GM10266 (cell line): ENCODE results near the gene ATAD3C.
"Not testable (repeated sequence)": the region's sequence is repeated elsewhere in the genome, so short reads cannot be mapped to it uniquely, and the experiment has no call there.

Source experiments
- DNase-seq: peaks from one replicate; pipeline ENCODE4 v3.0.0; 2012; ENCODE audit errors: extremely low spot score
- CTCF ChIP-seq: IDR thresholded peaks from 2 replicates; pipeline ENCODE4 v1.5.1; 2012; ENCODE audit warnings: mild to moderate bottlenecking, low read depth; ENCODE audit not compliant: control insufficient read depth, insufficient read depth; ENCODE audit errors: missing control alignments

Gene ATAD3C

GRCh38 chr1:1479547-1480487 is 30.3 kb downstream of the ATAD3C start:
- DNase-seq: no peak
- TF ChIP-seq CTCF: no peak

GRCh38 chr1:1480488-1480867 is 31.0 kb downstream of the ATAD3C start:
- DNase-seq: not testable (repeated sequence)

GRCh38 chr1:1481811-1482210 is 32.3 kb downstream of the ATAD3C start:
- not testable (repeated sequence) for DNase-seq

- TF ChIP-seq CTCF: no peak
Measured at GRCh38 chr1:1482856-1483255, 33.4 kb downstream of the ATAD3C start.

GRCh38 chr1:1483714-1484113 is 34.2 kb downstream of the ATAD3C start:
- no peak for TF ChIP-seq CTCF
- no peak for DNase-seq

More at GRCh38 chr1:1482856-1483255, 33.4 kb downstream of the ATAD3C start:
- DNase-seq: no peak

GRCh38 chr1:1484976-1485750 is 35.7 kb downstream of the ATAD3C start:
- not testable (repeated sequence) for DNase-seq

- DNase-seq: not testable (repeated sequence)
Measured at GRCh38 chr1:1485755-1486317, 36.3 kb downstream of the ATAD3C start.

GRCh38 chr1:1487701-1488100 is 38.2 kb downstream of the ATAD3C start:
- TF ChIP-seq CTCF: no peak
- no peak for DNase-seq

- TF ChIP-seq CTCF: no peak
Measured at GRCh38 chr1:1489231-1489630, 39.7 kb downstream of the ATAD3C start.

More at GRCh38 chr1:1489231-1489630, 39.7 kb downstream of the ATAD3C start:
- DNase-seq: no peak
